ENCODE results near the gene STX1B.

Gene STX1B

GRCh38 chr16:30967795-30968194, 42.6 kb downstream of the STX1B start:
- no peaks in the 10 kb centered on the region for H3K27me3 ChIP-seq (ENCODE audit: control insufficient read depth in 1 of 2, insufficient read depth in 2 of 2, low read length in 2 of 2)
- H3K4me3 ChIP-seq (ENCODE audit: low read depth in 1 of 2, low read length in 2 of 2): no peak overlapping the region
- H3K36me3 ChIP-seq (ENCODE audit: insufficient read depth, low read length): peaks cover 79% of the 10 kb centered on the region
- H3K9me3 ChIP-seq (ENCODE audit: low read length): no peaks in the 10 kb centered on the region
- H3K4me1 ChIP-seq (ENCODE audit: insufficient read depth, low read length): no peaks in the 10 kb centered on the region
- H3K9ac ChIP-seq (ENCODE audit: low read length): no peak overlapping the region
- H3K27ac ChIP-seq (ENCODE audit: low read depth, low read length): no peak overlapping the region

DNA sequence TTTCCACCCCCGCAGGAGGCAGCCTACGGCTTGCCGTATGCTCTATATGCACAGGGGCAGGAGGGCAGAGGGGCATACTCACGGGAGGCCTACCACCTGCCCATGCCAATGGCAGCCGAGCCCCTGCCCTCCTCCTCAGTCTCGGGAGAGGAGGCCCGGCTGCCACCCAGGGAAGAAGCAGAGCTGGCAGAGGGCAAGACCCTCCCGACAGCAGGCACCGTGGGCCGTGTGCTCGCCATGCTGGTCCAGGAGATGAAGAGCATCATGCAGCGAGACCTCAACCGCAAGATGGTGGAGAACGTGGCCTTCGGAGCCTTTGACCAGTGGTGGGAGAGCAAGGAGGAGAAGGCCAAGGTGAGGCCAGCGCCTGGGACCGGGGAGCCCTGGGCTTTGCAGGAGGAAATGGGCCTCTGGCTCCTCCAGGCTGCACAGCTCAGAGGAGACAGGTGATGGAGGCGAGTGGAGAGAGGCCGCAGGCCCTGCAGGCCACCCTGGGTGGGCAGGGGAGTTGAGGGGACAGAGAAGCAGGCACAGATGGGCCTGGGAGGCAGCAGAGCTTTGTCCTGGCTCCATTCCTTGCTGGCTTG, 44.3 kb downstream of the STX1B start:
- H3K36me3 ChIP-seq (ENCODE audit: insufficient read depth, low read length): peaks cover 79% of the 10 kb centered on the region
- H3K9me3 ChIP-seq (ENCODE audit: low read length): no peaks in the 10 kb centered on the region
- no peak overlapping the region for H3K27ac ChIP-seq (ENCODE audit: low read depth, low read length)
- no peak overlapping the region for H3K9ac ChIP-seq (ENCODE audit: low read length)
- no peak overlapping the region for H3K4me3 ChIP-seq (ENCODE audit: low read depth in 1 of 2, low read length in 2 of 2)
- no peaks in the 10 kb centered on the region for H3K27me3 ChIP-seq (ENCODE audit: control insufficient read depth in 1 of 2, insufficient read depth in 2 of 2, low read length in 2 of 2)
- H3K4me1 ChIP-seq (ENCODE audit: insufficient read depth, low read length): no peaks in the 10 kb centered on the region

DNA sequence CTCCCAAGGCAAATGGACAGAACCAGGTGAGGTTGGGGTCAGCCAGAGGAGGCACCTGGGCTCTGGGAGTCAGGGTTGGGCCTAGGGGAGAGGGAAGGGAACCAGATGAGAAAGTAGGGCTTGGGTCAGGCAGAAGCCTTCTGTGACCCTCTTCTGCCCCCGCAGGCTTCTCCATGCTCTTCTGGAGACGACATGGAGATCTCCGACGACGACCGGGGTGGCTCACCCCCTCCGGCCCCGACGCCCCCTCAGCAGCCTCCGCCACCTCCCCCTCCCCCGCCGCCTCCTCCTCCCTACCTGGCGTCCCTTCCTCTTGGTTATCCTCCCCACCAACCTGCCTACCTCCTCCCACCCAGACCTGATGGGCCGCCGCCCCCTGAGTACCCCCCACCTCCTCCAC, 45.0 kb downstream of the STX1B start:
- no peak overlapping the region for H3K4me3 ChIP-seq (ENCODE audit: low read depth in 1 of 2, low read length in 2 of 2)
- no peaks in the 10 kb centered on the region for H3K27me3 ChIP-seq (ENCODE audit: control insufficient read depth in 1 of 2, insufficient read depth in 2 of 2, low read length in 2 of 2)
- no peak overlapping the region for H3K27ac ChIP-seq (ENCODE audit: low read depth, low read length)
- no peak overlapping the region for H3K9ac ChIP-seq (ENCODE audit: low read length)
- no peaks in the 10 kb centered on the region for H3K9me3 ChIP-seq (ENCODE audit: low read length)
- no peaks in the 10 kb centered on the region for H3K4me1 ChIP-seq (ENCODE audit: insufficient read depth, low read length)
- peaks cover 77% of the 10 kb centered on the region for H3K36me3 ChIP-seq (ENCODE audit: insufficient read depth, low read length)

DNA sequence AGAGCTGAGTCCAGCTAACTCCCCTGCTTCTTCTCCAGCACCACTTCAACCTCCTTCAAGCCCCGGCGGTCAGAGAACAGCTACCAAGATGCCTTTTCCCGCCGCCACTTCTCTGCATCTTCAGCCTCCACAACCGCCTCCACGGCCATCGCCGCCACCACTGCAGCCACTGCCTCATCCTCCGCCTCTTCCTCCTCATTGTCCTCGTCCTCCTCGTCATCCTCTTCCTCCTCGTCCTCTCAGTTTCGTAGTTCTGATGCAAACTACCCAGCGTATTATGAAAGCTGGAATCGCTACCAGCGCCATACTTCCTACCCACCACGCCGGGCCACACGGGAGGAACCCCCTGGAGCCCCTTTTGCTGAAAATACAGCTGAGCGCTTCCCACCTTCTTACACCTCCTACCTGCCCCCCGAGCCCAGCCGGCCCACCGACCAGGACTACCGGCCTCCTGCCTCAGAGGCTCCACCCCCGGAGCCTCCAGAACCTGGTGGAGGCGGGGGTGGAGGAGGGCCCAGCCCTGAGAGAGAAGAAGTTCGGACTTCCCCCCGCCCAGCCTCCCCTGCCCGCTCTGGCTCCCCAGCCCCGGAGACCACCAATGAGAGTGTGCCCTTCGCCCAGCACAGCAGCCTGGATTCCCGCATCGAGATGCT, 45.7 kb downstream of the STX1B start:
- Histone ChIP-seq H3K9me3 (ENCODE audit: low read length) (no peaks in the 10 kb centered on the region), H3K4me3 (ENCODE audit: low read depth in 1 of 2, low read length in 2 of 2) (no peak overlapping the region), H3K4me1 (ENCODE audit: insufficient read depth, low read length) (peaks cover 3% of the 10 kb centered on the region), H3K36me3 (ENCODE audit: insufficient read depth, low read length) (peaks cover 83% of the 10 kb centered on the region), H3K27me3 (ENCODE audit: control insufficient read depth in 1 of 2, insufficient read depth in 2 of 2, low read length in 2 of 2) (no peaks in the 10 kb centered on the region), H3K27ac (ENCODE audit: low read depth, low read length) (no peak overlapping the region), H3K9ac (ENCODE audit: low read length) (no peak overlapping the region)

- H3K4me1 ChIP-seq (ENCODE audit: insufficient read depth, low read length): peaks cover 9% of the 10 kb centered on the region
- no peak overlapping the region for H3K27ac ChIP-seq (ENCODE audit: low read depth, low read length)
- H3K27me3 ChIP-seq (ENCODE audit: control insufficient read depth in 1 of 2, insufficient read depth in 2 of 2, low read length in 2 of 2): no peaks in the 10 kb centered on the region
- peaks cover 84% of the 10 kb centered on the region for H3K36me3 ChIP-seq (ENCODE audit: insufficient read depth, low read length)
- no peak overlapping the region for H3K4me3 ChIP-seq (ENCODE audit: low read depth in 1 of 2, low read length in 2 of 2)
- H3K9me3 ChIP-seq (ENCODE audit: low read length): no peaks in the 10 kb centered on the region
- no peak overlapping the region for H3K9ac ChIP-seq (ENCODE audit: low read length)
Measured at GRCh38 chr16:30963925-30964511, 46.4 kb downstream of the STX1B start.

- H3K27ac ChIP-seq (ENCODE audit: low read depth, low read length): no peak overlapping the region
- no peaks in the 10 kb centered on the region for H3K9me3 ChIP-seq (ENCODE audit: low read length)
- H3K27me3 ChIP-seq (ENCODE audit: control insufficient read depth in 1 of 2, insufficient read depth in 2 of 2, low read length in 2 of 2): no peaks in the 10 kb centered on the region
- no peak overlapping the region for H3K9ac ChIP-seq (ENCODE audit: low read length)
- H3K4me1 ChIP-seq (ENCODE audit: insufficient read depth, low read length): peaks cover 21% of the 10 kb centered on the region
- H3K4me3 ChIP-seq (ENCODE audit: low read depth in 1 of 2, low read length in 2 of 2): no peak overlapping the region
- H3K36me3 ChIP-seq (ENCODE audit: insufficient read depth, low read length): peaks cover 69% of the 10 kb centered on the region
Measured at GRCh38 chr16:30961384-30961783, 49.1 kb downstream of the STX1B start.

- peaks cover 45% of the 10 kb centered on the region for H3K36me3 ChIP-seq (ENCODE audit: insufficient read depth, low read length)
- H3K4me3 ChIP-seq (ENCODE audit: low read depth in 1 of 2, low read length in 2 of 2): peak overlapping the region; percentile 47 to 58
- H3K4me1 ChIP-seq (ENCODE audit: insufficient read depth, low read length): peaks cover 29% of the 10 kb centered on the region
- no peaks in the 10 kb centered on the region for H3K27me3 ChIP-seq (ENCODE audit: control insufficient read depth in 1 of 2, insufficient read depth in 2 of 2, low read length in 2 of 2)
- peak overlapping the region; percentile 23 for H3K9ac ChIP-seq (ENCODE audit: low read length)
- H3K27ac ChIP-seq (ENCODE audit: low read depth, low read length): no peak overlapping the region
- no peaks in the 10 kb centered on the region for H3K9me3 ChIP-seq (ENCODE audit: low read length)
Measured at GRCh38 chr16:30958175-30959079, 52.0 kb downstream of the STX1B start.

GRCh38 chr16:30957456-30958174, 52.8 kb downstream of the STX1B start, which contains the start of gene SETD1A:
Gene SETD1A (plus strand): TSS chr16:30957754. CDS start chr16:30958732, 978 bp downstream.
- Histone ChIP-seq H3K9me3 (ENCODE audit: low read length) (no peaks in the 10 kb centered on the region), H3K9ac (ENCODE audit: low read length) (peak within 1 kb of the TSS; percentile 75), H3K27me3 (ENCODE audit: control insufficient read depth in 1 of 2, insufficient read depth in 2 of 2, low read length in 2 of 2) (no peaks in the 10 kb centered on the region), H3K27ac (ENCODE audit: low read depth, low read length) (peak within 1 kb of the TSS; percentile 98), H3K4me3 (ENCODE audit: low read depth in 1 of 2, low read length in 2 of 2) (peak within 1 kb of the TSS; percentile 82 to 95), H3K4me1 (ENCODE audit: insufficient read depth, low read length) (peaks cover 29% of the 10 kb centered on the region), H3K36me3 (ENCODE audit: insufficient read depth, low read length) (peaks cover 37% of the 10 kb centered on the region)

- Histone ChIP-seq H3K36me3 (ENCODE audit: insufficient read depth, low read length) (peaks cover 29% of the 10 kb centered on the region), H3K27ac (ENCODE audit: low read depth, low read length) (peak overlapping the region; percentile 98), H3K4me1 (ENCODE audit: insufficient read depth, low read length) (peaks cover 29% of the 10 kb centered on the region), H3K4me3 (ENCODE audit: low read depth in 1 of 2, low read length in 2 of 2) (peak overlapping the region; percentile 82 to 95), H3K27me3 (ENCODE audit: control insufficient read depth in 1 of 2, insufficient read depth in 2 of 2, low read length in 2 of 2) (no peaks in the 10 kb centered on the region), H3K9ac (ENCODE audit: low read length) (peak overlapping the region; percentile 75), H3K9me3 (ENCODE audit: low read length) (no peaks in the 10 kb centered on the region)
Measured at GRCh38 chr16:30956601-30957455, 53.6 kb downstream of the STX1B start.

- Histone ChIP-seq H3K27me3 (ENCODE audit: control insufficient read depth in 1 of 2, insufficient read depth in 2 of 2, low read length in 2 of 2) (no peaks in the 10 kb centered on the region), H3K36me3 (ENCODE audit: insufficient read depth, low read length) (peaks cover 12% of the 10 kb centered on the region), H3K9me3 (ENCODE audit: low read length) (no peaks in the 10 kb centered on the region), H3K4me1 (ENCODE audit: insufficient read depth, low read length) (peaks cover 47% of the 10 kb centered on the region), H3K27ac (ENCODE audit: low read depth, low read length) (no peak overlapping the region), H3K9ac (ENCODE audit: low read length) (no peak overlapping the region), H3K4me3 (ENCODE audit: low read depth in 1 of 2, low read length in 2 of 2) (no peak overlapping the region)
Measured at GRCh38 chr16:30954993-30955392, 55.4 kb downstream of the STX1B start.

Data from muscle layer of colon (tissue), 2 donors.